ENCODE measurements around the gene COL6A3. TPM values are rescaled to one million over a fixed set of nuclear protein-coding genes. Genes with fewer than 3 reads are reported as not detected.

COL6A3 gene
- total RNA-seq, 2 experiments from 2014 or later = 1.3 TPM

DNA sequence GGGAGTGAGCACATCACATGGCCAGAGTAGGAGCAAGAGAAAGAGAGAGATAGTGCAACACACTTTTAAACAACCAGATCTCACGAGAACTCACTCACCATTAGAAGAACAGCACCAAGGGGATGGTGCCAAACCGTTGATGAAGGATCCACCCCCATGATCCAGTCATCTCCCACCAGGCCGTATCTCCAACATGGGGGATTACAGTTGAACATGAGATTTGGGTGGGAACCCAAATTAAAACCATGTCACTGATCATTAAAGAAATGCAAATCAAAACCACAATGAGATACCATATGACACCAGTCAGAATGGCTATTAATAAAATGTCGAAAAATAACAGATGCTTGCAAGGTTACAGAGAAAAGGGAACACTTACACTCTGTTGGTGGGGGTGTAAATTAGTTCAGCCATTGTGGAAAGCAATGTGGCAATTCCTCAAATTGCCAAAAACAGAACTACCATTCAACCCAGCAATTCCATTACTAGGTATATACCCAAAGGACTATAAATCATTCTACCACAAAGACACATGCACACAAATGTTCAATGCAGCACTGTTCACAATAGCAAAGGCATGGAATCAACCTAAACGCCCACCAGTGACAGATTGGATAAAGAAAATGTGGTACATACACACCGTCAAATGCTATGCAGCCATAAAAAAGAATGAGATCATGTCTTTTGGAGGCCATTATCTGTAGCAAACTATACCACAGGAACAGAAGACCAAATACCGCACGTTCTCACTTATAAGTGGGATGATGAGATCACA lies 137.1 kb downstream of the COL6A3 start:
- POLR2A ChIA-PET = no interaction called here
- Histone ChIP-seq H3K27me3 (ENCODE audit: control insufficient read depth in 1 of 2, insufficient read depth in 2 of 2, low read length in 2 of 2) (no peaks in the 10 kb centered on the region), H3K4me3 (ENCODE audit: low read length) (no peak overlapping the region), H3K36me3 (ENCODE audit: insufficient read depth, low read length) (no peaks in the 10 kb centered on the region), H3K9me3 (ENCODE audit: control insufficient read depth in 1 of 2, insufficient read depth in 1 of 2, low read length in 2 of 2) (no peaks in the 10 kb centered on the region), H3K27ac (ENCODE audit: low read depth in 1 of 2, low read length in 2 of 2) (no peak overlapping the region), H3K4me1 (ENCODE audit: insufficient read depth, low read length) (no peaks in the 10 kb centered on the region)
- no peaks in the 10 kb centered on the region for H3K9me3 Mint-ChIP-seq
- peaks cover 14% of the 10 kb centered on the region for H3K27me3 Mint-ChIP-seq
- TF ChIP-seq, protein P1, sequence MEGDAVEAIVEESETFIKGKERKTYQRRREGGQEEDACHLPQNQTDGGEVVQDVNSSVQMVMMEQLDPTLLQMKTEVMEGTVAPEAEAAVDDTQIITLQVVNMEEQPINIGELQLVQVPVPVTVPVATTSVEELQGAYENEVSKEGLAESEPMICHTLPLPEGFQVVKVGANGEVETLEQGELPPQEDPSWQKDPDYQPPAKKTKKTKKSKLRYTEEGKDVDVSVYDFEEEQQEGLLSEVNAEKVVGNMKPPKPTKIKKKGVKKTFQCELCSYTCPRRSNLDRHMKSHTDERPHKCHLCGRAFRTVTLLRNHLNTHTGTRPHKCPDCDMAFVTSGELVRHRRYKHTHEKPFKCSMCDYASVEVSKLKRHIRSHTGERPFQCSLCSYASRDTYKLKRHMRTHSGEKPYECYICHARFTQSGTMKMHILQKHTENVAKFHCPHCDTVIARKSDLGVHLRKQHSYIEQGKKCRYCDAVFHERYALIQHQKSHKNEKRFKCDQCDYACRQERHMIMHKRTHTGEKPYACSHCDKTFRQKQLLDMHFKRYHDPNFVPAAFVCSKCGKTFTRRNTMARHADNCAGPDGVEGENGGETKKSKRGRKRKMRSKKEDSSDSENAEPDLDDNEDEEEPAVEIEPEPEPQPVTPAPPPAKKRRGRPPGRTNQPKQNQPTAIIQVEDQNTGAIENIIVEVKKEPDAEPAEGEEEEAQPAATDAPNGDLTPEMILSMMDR (IDR thresholded peaks at IDR 0.05) = no peak
- no peak overlapping the region for H3K27ac Mint-ChIP-seq
- H3K4me3 Mint-ChIP-seq = no peak overlapping the region
- H3K4me1 Mint-ChIP-seq (ENCODE audit: low read depth) = no peaks in the 10 kb centered on the region
- no peaks in the 10 kb centered on the region for H3K36me3 Mint-ChIP-seq (ENCODE audit: low read depth)
- CTCF ChIA-PET = no interaction called here
- DNase-seq (no peak), ATAC-seq (ENCODE audit: poor library complexity) (no peak)
- intact Hi-C loops (cut with DNase I, micrococcal nuclease) = no loop called here

Other genes with a start within 250 kb of the COL6A3 start
- under 1 TPM in 1 of 2 experiments, not detected in 1; 0.39 TPM for gene MLPH, start 73.1 kb upstream of the COL6A3 start, total RNA-seq
- gene PRLH, start 152.4 kb upstream of the COL6A3 start, total RNA-seq = not detected
- gene RAB17, start 176.6 kb upstream of the COL6A3 start, total RNA-seq = not detected
- 100 to 1,000 TPM; 157 to 161 TPM for gene LRRFIP1, start 213.4 kb upstream of the COL6A3 start, total RNA-seq